Esophagus squamous epithelium (tissue), 4 donors: ENCODE measurements around the gene BRIP1.

Experiments used
- POLR2A ChIP-seq, 4 donors: fragments of 450-650 bp; IDR thresholded peaks; one replicate each; pipeline ENCODE4 v1.6.1; 2017; ENCODE audit warnings: antibody characterized with exemption in 4 of 4, mild to moderate bottlenecking in 4 of 4, moderate library complexity in 3 of 4
- TF ChIP-seq, protein P1 (sequence below), 6 experiments: fragments of 450-650 bp in 4 of 6; fragments of 200-600 bp in 2 of 6; sonication (generic) in 2 of 6; IDR thresholded peaks; one replicate each; pipeline ENCODE4 v1.5.1; 2016 to 2019; ENCODE audit warnings: antibody characterized with exemption in 6 of 6, mild to moderate bottlenecking in 4 of 6, moderate library complexity in 4 of 6

DNA sequence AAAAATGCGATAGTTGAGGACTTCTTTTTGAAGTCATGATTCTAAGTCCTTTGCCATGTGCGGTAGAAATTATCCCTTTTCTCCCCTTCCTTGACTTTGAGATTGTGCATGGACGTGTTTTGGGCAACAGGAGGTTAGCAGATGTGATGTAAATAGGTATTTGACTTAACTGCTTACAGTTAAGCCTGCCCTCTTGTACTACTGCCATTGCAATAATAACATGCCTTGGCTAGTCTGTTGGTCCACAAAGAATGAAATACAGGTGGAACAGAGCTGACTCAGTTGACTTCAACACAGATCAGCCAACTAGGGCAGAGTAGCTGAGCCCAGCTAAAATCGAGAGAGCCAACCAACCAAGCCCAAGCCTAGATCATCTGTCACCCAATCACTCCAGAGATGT lies 125.5 kb downstream of the BRIP1 start:
- TF ChIP-seq, protein P1, sequence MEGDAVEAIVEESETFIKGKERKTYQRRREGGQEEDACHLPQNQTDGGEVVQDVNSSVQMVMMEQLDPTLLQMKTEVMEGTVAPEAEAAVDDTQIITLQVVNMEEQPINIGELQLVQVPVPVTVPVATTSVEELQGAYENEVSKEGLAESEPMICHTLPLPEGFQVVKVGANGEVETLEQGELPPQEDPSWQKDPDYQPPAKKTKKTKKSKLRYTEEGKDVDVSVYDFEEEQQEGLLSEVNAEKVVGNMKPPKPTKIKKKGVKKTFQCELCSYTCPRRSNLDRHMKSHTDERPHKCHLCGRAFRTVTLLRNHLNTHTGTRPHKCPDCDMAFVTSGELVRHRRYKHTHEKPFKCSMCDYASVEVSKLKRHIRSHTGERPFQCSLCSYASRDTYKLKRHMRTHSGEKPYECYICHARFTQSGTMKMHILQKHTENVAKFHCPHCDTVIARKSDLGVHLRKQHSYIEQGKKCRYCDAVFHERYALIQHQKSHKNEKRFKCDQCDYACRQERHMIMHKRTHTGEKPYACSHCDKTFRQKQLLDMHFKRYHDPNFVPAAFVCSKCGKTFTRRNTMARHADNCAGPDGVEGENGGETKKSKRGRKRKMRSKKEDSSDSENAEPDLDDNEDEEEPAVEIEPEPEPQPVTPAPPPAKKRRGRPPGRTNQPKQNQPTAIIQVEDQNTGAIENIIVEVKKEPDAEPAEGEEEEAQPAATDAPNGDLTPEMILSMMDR (IDR thresholded peaks at IDR 0.05), result no peak
- no peak for TF ChIP-seq POLR2A (IDR thresholded peaks at IDR 0.05)
